Activated CD8-positive, alpha-beta memory T cell treated with anti-CD3 and anti-CD28 coated beads, Interleukin-2, amount 10 ng/mL, durations not matched to agents 7 days and 5 days (primary cell): ENCODE results near the gene VWA1. TPM values are rescaled to one million over a fixed set of nuclear protein-coding genes. Genes with fewer than 3 reads are reported as not detected.
"Not testable (repeated sequence)": the region's sequence is repeated elsewhere in the genome, so short reads cannot be mapped to it uniquely, and the experiment has no call there.

ENCODE experiments used
- ATAC-seq: fragments of 150-1000 bp; cut with Tn5 transposase; one replicate; pipeline ENCODE4 v1.10.0; 2021; ENCODE audit warnings: moderate library complexity
- CTCF ChIA-PET: fragments of 350-600 bp; sonication (Branson Sonifier 250); formaldehyde crosslinking; loops from one replicate; lab custom pipeline; 2021; ENCODE audit warnings: antibody characterized with exemption; lab: Charles Lee
- DNase-seq: peaks from one replicate; pipeline ENCODE4 v3.0.0-alpha.2; 2020
- H3K27ac Mint-ChIP-seq: one replicate; pipeline ENCODE4 v1.8.0; 2021; ENCODE audit warnings: mild to moderate bottlenecking, mixed read lengths
- H3K27me3 Mint-ChIP-seq: one replicate; pipeline ENCODE4 v1.8.0; 2021; ENCODE audit warnings: mixed read lengths
- H3K36me3 Mint-ChIP-seq: one replicate; pipeline ENCODE4 v1.8.0; 2021; ENCODE audit warnings: mild to moderate bottlenecking, mixed read lengths
- H3K4me1 Mint-ChIP-seq: one replicate; pipeline ENCODE4 v1.8.0; 2021; ENCODE audit warnings: mixed read lengths
- H3K4me3 Mint-ChIP-seq: one replicate; pipeline ENCODE4 v1.8.0; 2021; ENCODE audit warnings: mild to moderate bottlenecking, moderate library complexity, mixed read lengths
- H3K9me3 Mint-ChIP-seq: one replicate; pipeline ENCODE4 v1.8.0; 2022; ENCODE audit warnings: low read depth, mixed read lengths
- total RNA-seq, 2 experiments: library from RNA; stranded (reverse); gene quantifications; one replicate each; pipeline ENCODE4 v1.2.3, GENCODE V29; 2021

VWA1 gene
- total RNA-seq, 2 experiments from 2014 or later: 0.20 to 0.28 TPM

DNA sequence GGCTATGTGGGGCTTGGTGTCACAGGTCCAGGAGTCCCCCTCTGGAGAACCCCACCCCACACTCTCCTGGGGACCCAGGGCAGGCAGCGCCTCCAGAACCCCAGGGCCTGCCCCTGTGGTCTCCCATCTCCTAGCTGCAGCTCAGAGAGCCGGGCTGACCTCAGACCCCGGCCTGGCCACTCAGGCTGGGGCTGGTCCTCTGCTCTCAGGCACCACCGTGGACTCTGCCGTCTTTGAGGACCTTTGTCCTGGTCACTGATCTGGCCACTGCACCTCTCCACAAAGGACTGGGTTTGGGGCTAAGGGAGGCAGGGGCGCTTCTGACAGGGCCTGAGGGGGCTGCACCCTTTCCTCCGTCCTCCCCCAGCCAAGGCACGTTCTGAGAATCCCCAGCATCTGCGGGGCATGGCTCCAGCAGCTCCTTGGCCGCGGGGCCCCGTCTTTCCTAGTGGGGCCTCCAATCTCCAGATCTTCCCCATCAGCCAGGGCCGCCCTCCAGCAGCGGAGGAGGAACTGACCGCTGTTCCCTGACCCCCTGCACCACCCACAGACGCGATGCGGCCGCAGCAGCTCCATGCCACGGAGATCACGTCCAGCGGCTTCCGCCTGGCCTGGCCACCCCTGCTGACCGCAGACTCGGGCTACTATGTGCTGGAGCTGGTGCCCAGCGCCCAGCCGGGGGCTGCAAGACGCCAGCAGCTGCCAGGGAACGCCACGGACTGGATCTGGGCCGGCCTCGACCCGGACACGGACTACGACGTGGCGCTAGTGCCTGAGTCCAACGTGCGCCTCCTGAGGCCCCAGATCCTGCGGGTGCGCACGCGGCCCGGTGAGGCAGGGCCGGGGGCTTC, 3.3 kb downstream of the VWA1 start:
- ATAC-seq: no peak
- Mint-ChIP-seq H3K36me3 (no peaks in the 10 kb centered on the region), H3K27me3 (peaks cover 12% of the 10 kb centered on the region), H3K27ac (no peak overlapping the region), H3K4me1 (peaks cover 2% of the 10 kb centered on the region), H3K9me3 (no peaks in the 10 kb centered on the region), H3K4me3 (no peak overlapping the region)
- CTCF ChIA-PET: no interaction called here
- no peak for DNase-seq

DNA sequence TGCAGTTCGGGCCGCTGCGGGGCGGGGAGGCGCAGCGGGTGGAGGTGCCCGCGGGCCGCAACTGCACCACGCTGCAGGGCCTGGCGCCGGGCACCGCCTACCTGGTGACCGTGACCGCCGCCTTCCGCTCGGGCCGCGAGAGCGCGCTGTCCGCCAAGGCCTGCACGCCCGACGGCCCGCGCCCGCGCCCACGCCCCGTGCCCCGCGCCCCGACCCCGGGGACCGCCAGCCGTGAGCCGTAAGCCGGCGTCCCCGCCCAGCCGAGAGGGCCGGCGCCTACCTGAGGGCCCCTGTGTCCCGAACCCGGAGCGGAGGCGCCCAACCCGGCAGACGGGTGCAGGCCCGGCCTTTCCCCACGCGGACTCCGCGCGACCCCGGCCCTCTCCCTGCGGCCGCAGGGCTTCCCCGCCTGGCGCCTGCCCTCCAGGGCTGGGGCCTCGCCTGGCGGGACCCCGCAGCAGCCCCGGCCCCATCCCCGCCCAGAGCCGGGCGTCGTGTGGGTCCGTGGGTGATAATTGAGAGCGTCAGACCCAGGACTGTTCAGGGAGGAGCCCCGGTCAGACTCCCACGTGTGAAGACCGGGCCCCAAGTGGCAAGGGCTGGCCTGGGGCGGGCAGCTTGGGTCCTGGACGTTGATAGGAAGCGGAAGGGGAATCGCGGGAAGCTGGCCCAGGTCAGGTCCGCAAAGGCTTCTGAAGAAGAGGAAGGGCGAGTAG, 4.2 kb downstream of the VWA1 start:
- Mint-ChIP-seq H3K27me3 (peaks cover 12% of the 10 kb centered on the region), H3K27ac (no peak overlapping the region), H3K4me3 (no peak overlapping the region), H3K4me1 (peaks cover 2% of the 10 kb centered on the region), H3K36me3 (no peaks in the 10 kb centered on the region), H3K9me3 (no peaks in the 10 kb centered on the region)
- DNase-seq: no peak
- CTCF ChIA-PET: interaction anchor here (0.7 kb wide), 1 partner anchor 68 kb away, joined by 3 read pairs; no protein-coding TSS in a partner anchor
- ATAC-seq: no peak

DNA sequence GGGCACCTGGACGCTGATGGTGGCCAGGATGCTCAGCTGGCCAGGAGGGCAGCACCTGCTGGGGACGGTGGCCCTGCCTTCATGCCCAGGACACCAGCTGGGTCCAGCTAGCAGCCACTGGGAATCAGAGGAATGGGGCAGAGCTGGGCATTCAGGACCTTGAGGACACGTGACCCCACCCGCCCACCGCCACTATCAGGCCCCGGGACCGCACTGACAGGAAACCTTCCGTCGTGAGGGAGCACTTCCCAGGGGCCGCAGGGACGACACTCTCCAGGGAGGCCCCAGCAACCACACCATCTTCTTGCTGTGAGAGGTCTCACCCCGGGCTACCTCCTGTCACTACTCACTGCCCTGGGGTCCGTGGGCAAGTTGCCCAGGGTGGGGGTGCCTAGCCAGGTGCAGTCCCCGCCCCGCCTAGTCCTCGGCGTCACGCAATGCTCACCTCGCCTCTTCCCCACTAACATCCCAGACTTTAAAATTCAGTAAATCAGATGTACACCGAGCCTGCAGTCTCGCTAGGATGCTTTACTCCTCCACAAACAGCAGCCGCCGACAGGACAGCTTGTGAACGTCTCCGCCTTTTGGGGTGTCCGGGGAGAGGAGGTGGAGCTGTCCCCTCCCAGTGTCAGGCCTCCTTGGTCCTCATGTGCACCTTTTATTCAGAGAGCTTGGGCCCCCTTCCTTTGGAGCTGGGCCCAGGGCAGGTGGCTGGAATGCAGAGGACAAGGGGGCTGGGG, 4.9 kb downstream of the VWA1 start:
- no peak overlapping the region for H3K27ac Mint-ChIP-seq
- H3K9me3 Mint-ChIP-seq: no peaks in the 10 kb centered on the region
- peaks cover 7% of the 10 kb centered on the region for H3K27me3 Mint-ChIP-seq
- no peak for ATAC-seq
- CTCF ChIA-PET: interaction anchor here (0.7 to 2.5 kb wide), 8 partner anchors 10 to 92 kb away, joined by 3 to 13 read pairs (median 3); partner anchors contain the start of genes ATAD3C, DVL1 and MRPL20
- H3K4me1 Mint-ChIP-seq: peaks cover 2% of the 10 kb centered on the region
- no peaks in the 10 kb centered on the region for H3K36me3 Mint-ChIP-seq
- no peak for DNase-seq
- no peak overlapping the region for H3K4me3 Mint-ChIP-seq

DNA sequence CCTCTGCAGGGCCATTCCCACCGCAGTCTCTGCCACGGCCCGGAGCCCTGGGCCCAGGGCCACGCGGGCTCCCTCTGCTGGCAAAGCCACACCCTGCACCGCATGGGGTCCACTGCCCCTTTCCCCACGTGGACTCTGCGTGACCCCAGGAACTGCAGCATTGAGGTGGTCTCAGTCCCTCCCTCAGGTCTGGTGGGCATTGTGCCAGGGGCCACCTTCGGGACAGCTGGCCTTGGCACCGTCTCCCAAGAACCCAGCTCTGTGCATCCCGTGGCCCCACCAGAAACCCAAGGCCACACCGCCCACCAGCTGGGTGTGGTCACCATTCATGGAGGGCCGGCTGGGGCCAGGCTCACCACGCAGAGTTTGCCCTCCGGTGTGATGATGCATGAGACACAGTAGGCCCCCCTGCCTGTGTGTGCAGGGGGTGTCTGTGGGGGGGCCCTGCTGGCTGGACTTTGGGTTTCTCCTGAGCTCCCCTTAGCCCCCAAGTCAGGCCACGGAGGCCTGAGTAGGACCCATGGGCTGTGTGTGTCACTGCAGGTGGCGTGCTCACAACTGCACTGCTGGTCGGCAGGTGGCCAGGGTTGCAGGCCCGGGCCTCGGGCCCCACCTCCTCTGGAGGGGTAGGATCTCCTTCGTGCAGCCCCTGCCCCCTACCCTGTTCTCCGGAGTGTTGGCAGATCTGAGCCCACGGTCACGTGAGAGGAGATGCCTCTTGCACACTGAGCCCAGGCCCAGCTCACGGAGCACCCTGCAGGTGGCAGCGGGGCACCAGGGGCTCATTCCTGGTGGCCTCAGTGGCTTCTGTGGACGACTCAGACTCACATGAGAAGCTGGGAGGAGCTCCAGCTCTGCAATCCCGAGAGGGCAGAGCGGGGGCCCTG, 5.8 kb downstream of the VWA1 start:
- peak; percentile 83 for ATAC-seq
- no peak overlapping the region for H3K4me3 Mint-ChIP-seq
- CTCF ChIA-PET: interaction anchor here (0.8 to 2.5 kb wide), 10 partner anchors 9 to 205 kb away, joined by 3 to 13 read pairs (median 3); partner anchors contain the start of genes ATAD3C, DVL1 and MRPL20
- no peak overlapping the region for H3K27ac Mint-ChIP-seq
- peaks cover 1% of the 10 kb centered on the region for H3K4me1 Mint-ChIP-seq
- peak; percentile 59 for DNase-seq
- H3K36me3 Mint-ChIP-seq: no peaks in the 10 kb centered on the region
- H3K27me3 Mint-ChIP-seq: peaks cover 5% of the 10 kb centered on the region
- H3K9me3 Mint-ChIP-seq: no peaks in the 10 kb centered on the region

DNA sequence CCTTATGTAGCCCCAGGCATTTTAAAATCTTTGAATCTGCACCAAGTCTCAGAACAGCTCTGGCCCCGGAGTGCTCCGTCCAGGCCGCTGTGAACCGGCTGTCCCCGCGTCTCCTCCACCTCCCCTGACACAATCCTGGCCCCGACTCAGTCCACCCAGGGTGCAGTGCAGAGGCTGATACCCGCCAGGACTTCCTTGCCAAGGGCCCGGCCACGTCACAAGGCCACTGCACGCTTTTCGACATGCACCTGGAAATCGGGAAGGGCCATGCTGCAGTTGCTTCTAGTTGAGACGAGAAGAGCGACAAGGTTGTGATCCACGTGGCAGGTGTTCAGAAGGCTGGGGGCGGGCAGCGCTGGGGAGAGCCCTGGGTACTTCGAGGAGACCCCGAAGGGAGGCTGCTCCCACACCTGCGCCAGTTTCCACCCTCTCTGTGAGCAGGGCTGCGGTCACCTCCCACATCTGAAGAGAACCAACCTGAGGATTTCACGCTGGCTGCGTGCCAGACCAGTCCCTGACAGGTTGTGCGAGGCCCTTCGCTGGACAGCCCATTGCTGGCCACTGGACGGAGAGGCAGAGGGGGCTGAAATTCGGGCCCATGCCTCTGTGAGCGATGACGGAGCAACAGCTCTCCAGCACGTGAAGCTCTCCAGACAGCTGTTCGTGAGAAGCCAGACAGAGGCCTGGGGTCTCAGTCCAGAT, 6.7 kb downstream of the VWA1 start:
- Mint-ChIP-seq H3K27ac (no peak overlapping the region), H3K36me3 (no peaks in the 10 kb centered on the region), H3K4me1 (no peaks in the 10 kb centered on the region), H3K27me3 (no peaks in the 10 kb centered on the region), H3K9me3 (no peaks in the 10 kb centered on the region), H3K4me3 (no peak overlapping the region)
- DNase-seq: no peak
- ATAC-seq: no peak
- CTCF ChIA-PET: interaction anchor here (0.9 to 2.5 kb wide), 5 partner anchors 13 to 63 kb away, joined by 3 to 13 read pairs (median 8); partner anchors contain the start of gene MRPL20

DNA sequence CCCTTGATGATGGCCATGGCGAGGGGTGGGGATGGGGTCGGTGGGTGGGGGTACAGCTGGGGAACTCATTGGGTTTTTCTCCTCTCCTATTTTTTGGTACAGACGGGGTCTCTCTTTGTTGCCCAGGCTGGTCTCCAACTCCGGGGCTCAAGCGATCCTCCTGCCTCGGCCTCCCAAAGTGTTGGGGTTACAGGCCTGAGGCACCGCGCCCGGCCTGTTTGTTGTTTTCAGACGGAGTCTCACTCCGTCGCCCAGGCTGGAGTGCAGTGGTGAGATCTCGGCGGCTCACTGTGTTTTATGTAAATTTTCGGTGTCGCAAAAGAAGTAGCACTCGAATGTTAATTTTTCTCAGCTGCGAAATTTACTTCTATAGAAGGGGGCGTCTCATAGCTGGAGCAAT, 11.1 kb downstream of the VWA1 start:
- H3K27me3 Mint-ChIP-seq: not testable (repeated sequence)

DNA sequence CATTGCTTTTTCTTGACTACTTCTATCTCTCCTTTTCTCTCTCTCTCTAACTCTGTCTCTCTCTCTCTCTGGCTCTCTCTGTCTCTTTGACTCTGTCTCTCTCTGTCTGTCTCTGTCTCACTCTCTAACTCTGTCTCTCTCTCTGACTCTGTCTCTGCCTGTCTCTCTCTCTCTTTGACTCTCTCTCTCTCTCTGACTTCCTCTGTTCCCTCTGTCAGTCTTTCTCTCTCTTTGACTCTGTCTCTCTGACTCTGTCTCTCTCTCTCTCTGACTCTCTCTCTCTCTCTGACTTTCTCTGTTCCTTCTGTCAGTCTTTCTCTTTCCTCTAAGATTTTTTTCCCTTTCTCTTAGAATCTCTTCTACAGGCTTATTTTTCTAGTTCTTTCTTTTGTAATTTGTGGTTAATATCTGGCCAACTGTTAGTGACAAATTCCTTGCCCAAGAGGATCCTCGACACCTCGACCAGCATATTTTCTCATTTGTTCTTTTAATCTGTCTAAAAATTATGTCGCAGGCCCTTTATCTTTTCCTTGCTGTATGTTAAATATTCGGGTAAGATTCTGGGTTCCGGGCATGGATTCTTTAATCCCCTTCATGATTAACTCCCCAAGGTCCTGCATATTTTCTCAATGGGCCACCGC, 13.7 kb downstream of the VWA1 start, which contains the start of gene ATAD3C:
Gene ATAD3C (plus strand): TSS at position 591 of the 641 bp plus-strand sequence. CDS start 995 bp downstream, outside the sequence.
- H3K4me1 Mint-ChIP-seq: no peaks in the 10 kb centered on the region
- no peak within 1 kb of the TSS for H3K4me3 Mint-ChIP-seq
- ATAC-seq (no peak), DNase-seq (no peak)
- CTCF ChIA-PET: interaction anchor here (1.0 kb wide), 1 partner anchor 8 kb away, joined by 3 read pairs; no protein-coding TSS in a partner anchor
- H3K36me3 Mint-ChIP-seq: no peaks in the 10 kb centered on the region
- no peaks in the 10 kb centered on the region for H3K9me3 Mint-ChIP-seq
- no peak within 1 kb of the TSS for H3K27ac Mint-ChIP-seq
- peaks cover 6% of the 10 kb centered on the region for H3K27me3 Mint-ChIP-seq

More for the DNA sequence above, 11.1 kb downstream of the VWA1 start:
- CTCF ChIA-PET, H3K9me3 Mint-ChIP-seq, H3K4me1 Mint-ChIP-seq, H3K4me3 Mint-ChIP-seq, ATAC-seq, H3K27ac Mint-ChIP-seq, H3K36me3 Mint-ChIP-seq, DNase-seq: not testable (repeated sequence)

DNA sequence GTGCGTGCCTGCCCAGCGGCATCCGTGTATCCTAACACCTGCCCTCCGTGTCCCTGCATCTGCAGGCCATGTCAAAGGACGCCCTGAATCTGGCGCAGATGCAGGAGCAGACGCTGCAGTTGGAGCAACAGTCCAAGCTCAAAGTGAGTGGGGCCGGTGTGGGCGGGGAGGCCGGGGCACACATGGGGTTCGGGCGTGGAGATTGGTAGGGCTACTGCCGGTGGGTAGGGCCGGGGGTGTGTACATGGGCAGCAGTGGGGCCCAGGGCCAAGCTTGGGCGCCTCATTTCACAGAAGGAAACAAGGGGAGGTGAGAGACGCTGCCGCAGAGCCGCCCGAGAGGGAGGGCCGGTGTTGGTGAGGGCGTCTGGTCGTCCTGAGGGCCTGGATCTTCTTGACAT, 15.1 kb downstream of the VWA1 start:
- not testable (repeated sequence) for H3K27me3 Mint-ChIP-seq, H3K27ac Mint-ChIP-seq, H3K4me3 Mint-ChIP-seq, H3K9me3 Mint-ChIP-seq, DNase-seq, H3K36me3 Mint-ChIP-seq, ATAC-seq, H3K4me1 Mint-ChIP-seq
- CTCF ChIA-PET: interaction anchor here (1.0 kb wide), 1 partner anchor 10 kb away, joined by 3 read pairs; no protein-coding TSS in a partner anchor

DNA sequence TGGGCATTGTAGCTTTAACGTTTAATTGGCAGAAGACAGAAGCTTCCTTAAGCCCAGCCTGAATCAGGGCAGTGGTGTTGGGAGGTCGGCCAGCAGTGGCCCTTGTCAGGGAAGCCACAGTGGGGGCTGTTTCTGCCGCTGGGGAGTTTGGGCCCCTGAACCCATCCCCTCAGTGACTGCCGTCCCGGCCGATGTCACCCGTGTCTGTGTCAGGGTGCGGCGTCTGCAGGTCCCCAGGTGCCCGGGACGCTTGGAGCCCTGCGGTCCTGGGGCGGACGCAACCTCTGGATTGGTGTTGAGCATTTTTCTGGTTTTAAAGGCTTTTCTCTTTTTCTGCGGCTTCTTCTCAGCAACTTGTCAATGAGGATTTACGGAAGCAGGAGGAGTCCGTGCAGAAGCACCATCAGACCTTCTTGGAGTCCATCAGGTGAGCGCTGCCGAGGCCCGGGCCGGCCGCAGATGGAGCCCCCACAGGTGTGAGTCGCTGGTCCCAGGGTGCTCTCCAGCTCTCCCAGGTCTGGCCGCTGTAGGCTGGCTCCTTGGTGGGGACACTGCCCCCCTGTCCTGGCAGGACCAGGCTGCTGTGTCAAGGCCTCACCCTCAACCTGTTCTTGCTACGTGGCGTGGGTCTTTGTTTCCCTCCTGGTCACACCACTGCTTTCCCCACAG, 16.3 kb downstream of the VWA1 start:
- DNase-seq: no peak
- Mint-ChIP-seq H3K36me3 (no peaks in the 10 kb centered on the region), H3K4me3 (no peak overlapping the region), H3K9me3 (no peaks in the 10 kb centered on the region), H3K27ac (no peak overlapping the region), H3K4me1 (no peaks in the 10 kb centered on the region), H3K27me3 (peaks cover 6% of the 10 kb centered on the region)
- CTCF ChIA-PET: no interaction called here
- ATAC-seq: no peak

DNA sequence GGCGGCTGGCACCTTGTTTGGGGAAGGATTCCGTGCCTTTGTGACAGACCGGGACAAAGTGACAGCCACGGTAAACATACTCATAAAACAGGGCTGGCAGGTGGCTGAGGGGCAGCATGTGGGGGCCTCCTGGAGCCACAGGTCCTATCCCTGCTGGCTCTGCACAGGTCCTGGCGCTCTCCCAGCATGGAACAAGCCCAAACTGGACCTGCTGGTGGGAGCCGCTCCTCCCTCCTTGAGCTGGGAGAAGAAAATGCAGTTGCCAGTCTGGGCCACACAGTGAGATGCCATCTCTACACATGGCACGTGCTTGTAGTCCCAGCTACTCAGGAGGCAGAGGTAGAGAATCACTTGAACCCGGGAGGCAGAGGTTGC, 16.9 kb downstream of the VWA1 start:
- H3K36me3 Mint-ChIP-seq, DNase-seq, H3K27ac Mint-ChIP-seq, H3K4me3 Mint-ChIP-seq, H3K27me3 Mint-ChIP-seq, ATAC-seq, H3K4me1 Mint-ChIP-seq, CTCF ChIA-PET, H3K9me3 Mint-ChIP-seq: not testable (repeated sequence)

DNA sequence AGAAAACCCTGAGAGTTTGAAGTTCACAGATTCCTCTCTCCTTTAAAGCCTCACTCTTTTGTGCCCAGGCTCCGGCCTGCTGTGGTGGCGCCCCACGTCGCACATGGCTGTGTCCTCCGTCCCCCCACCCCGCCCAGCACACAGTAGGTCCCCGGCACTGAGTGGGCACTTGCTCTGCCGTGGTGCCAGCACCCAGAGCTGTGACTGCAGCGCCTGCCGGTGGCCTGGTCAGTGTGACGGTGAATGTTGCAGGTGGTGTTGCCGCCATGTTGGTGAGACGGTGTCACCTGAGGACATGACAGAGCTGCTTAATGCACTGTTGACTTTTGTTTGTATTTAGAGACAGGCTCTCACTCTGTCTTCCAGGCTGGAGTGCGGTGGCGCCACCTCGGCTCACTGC, 17.4 kb downstream of the VWA1 start:
- no peak overlapping the region for H3K27ac Mint-ChIP-seq
- DNase-seq (no peak), ATAC-seq (no peak)
- no peaks in the 10 kb centered on the region for H3K4me1 Mint-ChIP-seq
- no peak overlapping the region for H3K4me3 Mint-ChIP-seq
- H3K27me3 Mint-ChIP-seq: peaks cover 6% of the 10 kb centered on the region
- no peaks in the 10 kb centered on the region for H3K36me3 Mint-ChIP-seq
- CTCF ChIA-PET: no interaction called here
- no peaks in the 10 kb centered on the region for H3K9me3 Mint-ChIP-seq
